Measurements from ENCODE around the gene ABLIM3.

DNA sequence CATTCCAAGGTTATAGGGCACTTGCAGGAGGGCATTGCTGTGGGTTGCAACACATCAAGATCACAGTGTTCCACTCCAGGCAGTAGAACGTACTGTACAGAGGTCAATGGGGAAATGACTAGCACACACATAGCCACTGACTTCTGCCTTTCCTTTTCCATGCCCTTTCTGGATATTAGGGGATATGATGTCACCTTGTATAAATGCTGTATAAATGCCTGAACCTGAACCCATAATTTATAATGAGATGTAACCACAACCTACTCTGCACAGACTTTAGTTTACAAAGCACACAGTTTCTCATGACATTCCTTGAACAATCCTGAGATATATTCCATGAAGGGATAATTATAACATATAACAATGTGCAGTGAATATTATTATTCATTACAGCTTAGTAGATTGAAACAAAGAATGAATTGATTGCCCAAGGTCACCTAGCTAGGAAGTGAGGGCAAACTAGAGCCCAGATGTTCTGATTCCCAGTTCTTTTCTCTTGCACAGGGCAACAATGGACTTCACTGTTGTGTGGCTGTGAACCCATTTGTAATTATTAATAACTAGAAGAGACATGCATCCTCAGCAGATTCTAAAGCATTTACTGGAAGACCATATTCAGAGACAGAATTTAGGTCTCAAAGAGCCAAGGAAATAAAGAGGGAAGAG is 5.6 kb upstream of the ABLIM3 start:
- TF ChIP-seq, protein P1, sequence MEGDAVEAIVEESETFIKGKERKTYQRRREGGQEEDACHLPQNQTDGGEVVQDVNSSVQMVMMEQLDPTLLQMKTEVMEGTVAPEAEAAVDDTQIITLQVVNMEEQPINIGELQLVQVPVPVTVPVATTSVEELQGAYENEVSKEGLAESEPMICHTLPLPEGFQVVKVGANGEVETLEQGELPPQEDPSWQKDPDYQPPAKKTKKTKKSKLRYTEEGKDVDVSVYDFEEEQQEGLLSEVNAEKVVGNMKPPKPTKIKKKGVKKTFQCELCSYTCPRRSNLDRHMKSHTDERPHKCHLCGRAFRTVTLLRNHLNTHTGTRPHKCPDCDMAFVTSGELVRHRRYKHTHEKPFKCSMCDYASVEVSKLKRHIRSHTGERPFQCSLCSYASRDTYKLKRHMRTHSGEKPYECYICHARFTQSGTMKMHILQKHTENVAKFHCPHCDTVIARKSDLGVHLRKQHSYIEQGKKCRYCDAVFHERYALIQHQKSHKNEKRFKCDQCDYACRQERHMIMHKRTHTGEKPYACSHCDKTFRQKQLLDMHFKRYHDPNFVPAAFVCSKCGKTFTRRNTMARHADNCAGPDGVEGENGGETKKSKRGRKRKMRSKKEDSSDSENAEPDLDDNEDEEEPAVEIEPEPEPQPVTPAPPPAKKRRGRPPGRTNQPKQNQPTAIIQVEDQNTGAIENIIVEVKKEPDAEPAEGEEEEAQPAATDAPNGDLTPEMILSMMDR (CRISPR knock-in tag; IDR thresholded peaks at IDR 0.05), result no peak
- TF ChIP-seq, protein P2, sequence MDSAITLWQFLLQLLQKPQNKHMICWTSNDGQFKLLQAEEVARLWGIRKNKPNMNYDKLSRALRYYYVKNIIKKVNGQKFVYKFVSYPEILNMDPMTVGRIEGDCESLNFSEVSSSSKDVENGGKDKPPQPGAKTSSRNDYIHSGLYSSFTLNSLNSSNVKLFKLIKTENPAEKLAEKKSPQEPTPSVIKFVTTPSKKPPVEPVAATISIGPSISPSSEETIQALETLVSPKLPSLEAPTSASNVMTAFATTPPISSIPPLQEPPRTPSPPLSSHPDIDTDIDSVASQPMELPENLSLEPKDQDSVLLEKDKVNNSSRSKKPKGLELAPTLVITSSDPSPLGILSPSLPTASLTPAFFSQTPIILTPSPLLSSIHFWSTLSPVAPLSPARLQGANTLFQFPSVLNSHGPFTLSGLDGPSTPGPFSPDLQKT (CRISPR knock-in tag; IDR thresholded peaks at IDR 0.05; ENCODE audit: borderline replicate concordance), result no peak
- TF ChIP-seq THYN1 (CRISPR knock-in tag; IDR thresholded peaks at IDR 0.05; ENCODE audit: borderline replicate concordance, low read depth), result no peak
- TF ChIP-seq, protein P3, sequence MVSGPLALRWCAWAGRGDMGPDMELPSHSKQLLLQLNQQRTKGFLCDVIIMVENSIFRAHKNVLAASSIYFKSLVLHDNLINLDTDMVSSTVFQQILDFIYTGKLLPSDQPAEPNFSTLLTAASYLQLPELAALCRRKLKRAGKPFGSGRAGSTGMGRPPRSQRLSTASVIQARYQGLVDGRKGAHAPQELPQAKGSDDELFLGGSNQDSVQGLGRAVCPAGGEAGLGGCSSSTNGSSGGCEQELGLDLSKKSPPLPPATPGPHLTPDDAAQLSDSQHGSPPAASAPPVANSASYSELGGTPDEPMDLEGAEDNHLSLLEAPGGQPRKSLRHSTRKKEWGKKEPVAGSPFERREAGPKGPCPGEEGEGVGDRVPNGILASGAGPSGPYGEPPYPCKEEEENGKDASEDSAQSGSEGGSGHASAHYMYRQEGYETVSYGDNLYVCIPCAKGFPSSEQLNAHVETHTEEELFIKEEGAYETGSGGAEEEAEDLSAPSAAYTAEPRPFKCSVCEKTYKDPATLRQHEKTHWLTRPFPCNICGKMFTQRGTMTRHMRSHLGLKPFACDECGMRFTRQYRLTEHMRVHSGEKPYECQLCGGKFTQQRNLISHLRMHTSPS (CRISPR knock-in tag; IDR thresholded peaks at IDR 0.05; ENCODE audit: low read depth), result no peak
- no peak for TF ChIP-seq EZH2 (conservative IDR thresholded peaks at IDR 0.05; ENCODE audit: low read depth, low read length)
